Breast epithelium (tissue), 4 donors: ENCODE data around the gene GPR85. TPM values are rescaled to one million over a fixed set of nuclear protein-coding genes. Genes with fewer than 3 reads are reported as not detected.
A peak's percentile ranks its signal among the peaks of the same experiment; 100 is the strongest.

Experiments
- DNase-seq, 2 donors: peaks; one replicate each; pipeline ENCODE4 v3.0.0-alpha.2; 2019; ENCODE audit warnings: low spot score in 2 of 2
- H3K27ac ChIP-seq, 2 donors: fragments of 200-600 bp; sonication (generic) in 1 of 2; one replicate each; pipeline ENCODE4 v1.5.1; 2016 to 2019; ENCODE audit warnings: mild to moderate bottlenecking in 1 of 2
- H3K27me3 ChIP-seq, 2 donors: fragments of 200-600 bp; sonication (generic) in 1 of 2; one replicate each; pipeline versions ENCODE4 v1.5.1 to v1.6.0; 2017 to 2019; ENCODE audit warnings: control low read depth in 1 of 2, mild to moderate bottlenecking in 1 of 2
- H3K36me3 ChIP-seq: fragments of 200-600 bp; one replicate; pipeline ENCODE4 v1.5.1; 2019
- H3K4me1 ChIP-seq, 2 donors: fragments of 200-600 bp; sonication (generic); one replicate each; pipeline ENCODE4 v1.5.1; 2016 to 2019; ENCODE audit warnings: control low read depth in 1 of 2
- H3K4me3 ChIP-seq, 3 donors: fragments of 200-600 bp; sonication (generic); 1 replicate in 2 of 3; 2 replicates in 1 of 3; pipeline ENCODE4 v1.5.1; 2016 to 2019; ENCODE audit warnings: mild to moderate bottlenecking in 3 of 3, moderate library complexity in 2 of 3
- H3K9me3 ChIP-seq, 2 donors: fragments of 200-600 bp; sonication (generic) in 1 of 2; one replicate each; pipeline ENCODE4 v1.5.1; 2016 to 2019; ENCODE audit warnings: control low read depth in 1 of 2
- POLR2A ChIP-seq: fragments of 450-650 bp; IDR thresholded peaks from one replicate; pipeline ENCODE4 v1.6.1; 2016; ENCODE audit warnings: antibody characterized with exemption, mild to moderate bottlenecking, moderate library complexity
- POLR2AphosphoS5 ChIP-seq, 3 donors: sonication (generic); formaldehyde crosslinking; IDR thresholded peaks; one replicate each; pipeline ENCODE4 v1.6.1; 2017; ENCODE audit warnings: antibody characterized with exemption in 3 of 3
- intact Hi-C: fragments of 100-400 bp; cut with DNase I; formaldehyde crosslinking; loops from one replicate; pipeline ENCODE4 v1.15.1; 2023; ENCODE audit warnings: low total_unique reads
- total RNA-seq, 3 donors: library from RNA; depleted of rRNA; stranded (reverse); fragments of >200 nt; gene quantifications; one replicate each; pipeline ENCODE4 v1.1.0, GENCODE V29; 2016
- TF ChIP-seq, protein P1 (sequence below), 3 donors: fragments of 450-650 bp; IDR thresholded peaks; one replicate each; pipeline ENCODE4 v1.5.1; 2016 to 2017; ENCODE audit warnings: antibody characterized with exemption in 3 of 3, mild to moderate bottlenecking in 3 of 3, moderate library complexity in 3 of 3

The GPR85 gene, protein sequence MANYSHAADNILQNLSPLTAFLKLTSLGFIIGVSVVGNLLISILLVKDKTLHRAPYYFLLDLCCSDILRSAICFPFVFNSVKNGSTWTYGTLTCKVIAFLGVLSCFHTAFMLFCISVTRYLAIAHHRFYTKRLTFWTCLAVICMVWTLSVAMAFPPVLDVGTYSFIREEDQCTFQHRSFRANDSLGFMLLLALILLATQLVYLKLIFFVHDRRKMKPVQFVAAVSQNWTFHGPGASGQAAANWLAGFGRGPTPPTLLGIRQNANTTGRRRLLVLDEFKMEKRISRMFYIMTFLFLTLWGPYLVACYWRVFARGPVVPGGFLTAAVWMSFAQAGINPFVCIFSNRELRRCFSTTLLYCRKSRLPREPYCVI
- 1 to 10 TPM in 1 of 3 donors, under 1 TPM in 2; 0.29 to 1.6 (median 0.33) TPM for total RNA-seq

- peak in 1 of 2 donors; percentile 24 for DNase-seq
- Histone ChIP-seq H3K27me3 (peaks cover 0 to 9% of the 10 kb centered on the region in 2 donors), H3K4me3 (peak within 1 kb of the TSS; percentile 47 to 69 (median 50)), H3K36me3 (no peaks in the 10 kb centered on the region), H3K9me3 (no peaks in the 10 kb centered on the region), H3K4me1 (peaks cover 0 to 4% of the 10 kb centered on the region in 2 donors), H3K27ac (peak within 1 kb of the TSS in 1 of 2 donors; percentile 38)
- intact Hi-C loops: no loop called here
- TF ChIP-seq POLR2A (no peak), POLR2AphosphoS5 (IDR thresholded peaks at IDR 0.05) (no peak)
- TF ChIP-seq, protein P1, sequence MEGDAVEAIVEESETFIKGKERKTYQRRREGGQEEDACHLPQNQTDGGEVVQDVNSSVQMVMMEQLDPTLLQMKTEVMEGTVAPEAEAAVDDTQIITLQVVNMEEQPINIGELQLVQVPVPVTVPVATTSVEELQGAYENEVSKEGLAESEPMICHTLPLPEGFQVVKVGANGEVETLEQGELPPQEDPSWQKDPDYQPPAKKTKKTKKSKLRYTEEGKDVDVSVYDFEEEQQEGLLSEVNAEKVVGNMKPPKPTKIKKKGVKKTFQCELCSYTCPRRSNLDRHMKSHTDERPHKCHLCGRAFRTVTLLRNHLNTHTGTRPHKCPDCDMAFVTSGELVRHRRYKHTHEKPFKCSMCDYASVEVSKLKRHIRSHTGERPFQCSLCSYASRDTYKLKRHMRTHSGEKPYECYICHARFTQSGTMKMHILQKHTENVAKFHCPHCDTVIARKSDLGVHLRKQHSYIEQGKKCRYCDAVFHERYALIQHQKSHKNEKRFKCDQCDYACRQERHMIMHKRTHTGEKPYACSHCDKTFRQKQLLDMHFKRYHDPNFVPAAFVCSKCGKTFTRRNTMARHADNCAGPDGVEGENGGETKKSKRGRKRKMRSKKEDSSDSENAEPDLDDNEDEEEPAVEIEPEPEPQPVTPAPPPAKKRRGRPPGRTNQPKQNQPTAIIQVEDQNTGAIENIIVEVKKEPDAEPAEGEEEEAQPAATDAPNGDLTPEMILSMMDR (IDR thresholded peaks at IDR 0.05): no peak
Observed at GRCh38 chr7:113086431-113086888, at the start of gene GPR85. Gene GPR85, minus strand, starts transcription at chr7:113086827. Its CDS starts 2,106 bp downstream, at chr7:113084721.

DNA sequence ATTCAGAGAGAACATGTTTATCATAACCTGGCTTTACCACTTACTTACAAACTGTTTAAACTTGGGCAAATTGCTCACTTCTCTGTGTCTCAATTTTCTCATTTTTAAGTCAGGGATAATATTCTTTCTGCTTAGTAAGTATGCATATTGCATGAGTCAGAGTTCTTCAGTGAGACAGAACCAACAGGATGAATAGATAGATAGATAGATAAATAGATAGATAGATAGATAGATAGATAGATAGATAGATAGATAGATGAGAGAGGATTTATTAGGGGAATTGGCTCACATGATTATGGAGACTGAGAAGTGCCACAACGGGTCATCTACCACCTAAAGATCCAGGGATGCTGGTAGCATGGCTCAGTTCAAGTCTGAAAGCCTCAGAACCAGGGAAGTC is 47.4 kb upstream of the GPR85 start:
- H3K4me1 ChIP-seq: no peaks in the 10 kb centered on the region
- no peak overlapping the region for H3K4me3 ChIP-seq
- TF ChIP-seq POLR2AphosphoS5 (IDR thresholded peaks at IDR 0.05): no peak
- TF ChIP-seq POLR2A: no peak
- TF ChIP-seq, protein P1 (IDR thresholded peaks at IDR 0.05): no peak
- no peak overlapping the region for H3K27ac ChIP-seq
- intact Hi-C loops: no loop called here
- H3K36me3 ChIP-seq: no peaks in the 10 kb centered on the region
- no peaks in the 10 kb centered on the region for H3K27me3 ChIP-seq
- no peak for DNase-seq
- no peaks in the 10 kb centered on the region for H3K9me3 ChIP-seq

DNA sequence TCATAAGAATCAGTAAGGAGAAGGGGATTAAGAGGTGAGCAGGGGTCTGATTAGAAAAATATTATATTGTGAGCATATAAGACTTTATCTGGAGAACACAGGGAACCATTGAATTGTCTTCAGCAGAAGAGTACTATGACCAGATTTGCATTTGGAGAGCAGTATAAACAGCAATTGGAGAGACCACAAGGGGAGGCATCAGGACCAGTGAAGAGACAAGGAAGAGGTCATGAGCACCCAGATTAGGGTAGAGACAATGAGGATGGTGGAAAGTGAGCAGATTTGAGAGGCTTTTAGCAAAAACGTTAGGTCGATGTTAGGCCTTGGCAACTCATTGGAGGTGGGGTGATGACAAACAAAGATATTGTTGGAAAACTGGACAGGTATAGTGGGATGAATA is 44.7 kb upstream of the GPR85 start:
- no peaks in the 10 kb centered on the region for H3K27me3 ChIP-seq
- intact Hi-C loops: no loop called here

DNA sequence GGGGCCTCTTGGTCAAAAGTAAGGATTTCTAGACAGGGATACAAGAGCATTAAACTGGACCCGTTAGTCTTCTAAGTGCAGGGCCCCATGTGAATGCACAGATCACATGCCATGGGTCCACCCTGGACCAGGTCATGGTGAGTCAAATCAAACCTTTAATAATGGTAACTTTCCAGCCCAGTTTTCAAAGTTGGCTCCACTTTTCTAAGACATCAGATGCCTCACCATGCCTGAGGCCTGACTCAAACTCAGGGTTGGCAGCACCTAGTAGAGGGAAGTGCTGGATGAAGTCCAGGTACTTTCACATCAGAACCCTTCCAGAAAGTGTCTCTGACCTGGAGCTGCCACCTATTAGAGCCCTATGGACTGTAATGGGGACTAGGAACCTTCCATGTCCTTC is 41.4 kb upstream of the GPR85 start:
- Histone ChIP-seq H3K4me3 (no peak overlapping the region), H3K36me3 (no peaks in the 10 kb centered on the region), H3K4me1 (no peaks in the 10 kb centered on the region), H3K27ac (no peak overlapping the region), H3K27me3 (no peaks in the 10 kb centered on the region), H3K9me3 (no peaks in the 10 kb centered on the region)
- TF ChIP-seq POLR2AphosphoS5 (IDR thresholded peaks at IDR 0.05): no peak
- TF ChIP-seq POLR2A: no peak
- TF ChIP-seq, protein P1 (IDR thresholded peaks at IDR 0.05): no peak
- no peak for DNase-seq
- intact Hi-C loops: no loop called here

More for the DNA sequence above, 44.7 kb upstream of the GPR85 start:
- DNase-seq: no peak
- TF ChIP-seq, protein P1 (IDR thresholded peaks at IDR 0.05): no peak
- no peak for TF ChIP-seq POLR2A
- no peak for TF ChIP-seq POLR2AphosphoS5 (IDR thresholded peaks at IDR 0.05)
- Histone ChIP-seq H3K4me3 (no peak overlapping the region), H3K36me3 (no peaks in the 10 kb centered on the region), H3K9me3 (no peaks in the 10 kb centered on the region), H3K4me1 (no peaks in the 10 kb centered on the region), H3K27ac (no peak overlapping the region)

DNA sequence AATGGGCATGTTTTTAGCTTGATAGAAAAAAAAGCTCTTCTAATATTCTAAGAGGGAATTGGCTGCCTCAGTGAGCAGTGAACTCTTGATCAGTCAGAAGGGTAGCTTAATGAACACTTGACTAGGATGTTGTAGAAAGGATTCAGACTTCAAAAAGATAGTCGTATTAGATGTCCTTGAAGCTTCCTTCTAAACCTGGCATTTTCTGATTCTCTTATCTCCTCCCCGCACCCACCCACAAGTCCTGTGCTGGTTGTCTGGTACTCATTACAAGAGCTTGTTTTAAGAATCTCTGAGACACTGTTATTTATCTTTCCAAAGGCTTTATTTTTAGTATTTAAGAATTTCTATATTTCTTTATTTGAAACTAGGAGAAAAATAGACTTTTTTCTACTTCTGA is 39.1 kb upstream of the GPR85 start:
- Histone ChIP-seq H3K4me3 (no peak overlapping the region), H3K9me3 (no peaks in the 10 kb centered on the region), H3K27ac (no peak overlapping the region), H3K4me1 (no peaks in the 10 kb centered on the region), H3K27me3 (no peaks in the 10 kb centered on the region), H3K36me3 (no peaks in the 10 kb centered on the region)
- intact Hi-C loops: no loop called here
- DNase-seq: no peak
- no peak for TF ChIP-seq POLR2AphosphoS5 (IDR thresholded peaks at IDR 0.05)
- TF ChIP-seq, protein P1 (IDR thresholded peaks at IDR 0.05): no peak
- TF ChIP-seq POLR2A: no peak
